ENCODE measurements around the gene IGSF9. TPM values are rescaled to one million over a fixed set of nuclear protein-coding genes. Genes with fewer than 3 reads are reported as not detected.
A peak's percentile ranks its signal among the peaks of the same experiment; 100 is the strongest.

IGSF9 gene
- polyA plus RNA-seq, 1 donor from 2014 or later: 11.8 TPM

DNA sequence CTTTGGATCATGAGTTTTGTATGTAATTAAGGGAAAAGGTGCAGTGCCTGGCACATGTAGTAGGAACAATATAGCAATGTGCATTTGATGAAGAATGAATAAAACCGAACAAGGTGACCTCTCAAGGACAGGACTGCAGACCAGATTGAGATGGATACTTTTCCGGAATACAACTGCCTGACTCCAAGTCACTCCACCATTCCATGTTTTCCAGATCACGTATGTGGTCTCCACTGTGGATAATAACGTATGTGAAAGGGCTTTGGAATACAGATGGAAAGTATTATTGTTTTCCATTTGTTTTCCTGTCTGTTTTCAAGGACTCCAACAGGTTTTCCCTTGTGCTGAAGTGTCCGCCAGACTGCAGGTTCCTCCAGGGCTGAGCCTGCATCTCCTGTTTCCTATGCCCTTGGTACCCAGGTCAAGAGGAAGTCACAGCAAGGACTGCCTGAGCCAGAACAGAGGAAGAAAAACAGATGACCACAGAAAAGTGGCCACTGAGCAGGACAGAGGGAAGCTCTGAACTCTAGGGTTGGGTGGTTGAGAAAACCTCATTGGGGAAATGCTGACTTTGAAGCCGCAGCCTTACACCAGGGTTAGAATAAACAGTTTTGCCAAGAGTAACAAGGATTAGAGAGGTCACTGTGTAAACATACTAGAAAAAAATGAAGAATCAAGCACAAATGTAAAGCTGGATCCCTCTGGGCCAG, 49.4 kb downstream of the IGSF9 start:
- no peaks in the 10 kb centered on the region for H3K27me3 ChIP-seq (ENCODE audit: insufficient read depth, low read depth, low read length)
- H3K79me2 ChIP-seq (replicated peaks; ENCODE audit: insufficient read depth, low read length): no peaks in the 10 kb centered on the region
- H4K20me1 ChIP-seq (ENCODE audit: insufficient read depth): no peaks in the 10 kb centered on the region
- H3K9ac ChIP-seq (ENCODE audit: low read length): no peak overlapping the region
- H3K9me3 ChIP-seq (ENCODE audit: low read length): no peaks in the 10 kb centered on the region
- H3K4me3 ChIP-seq (ENCODE audit: low read length): no peak overlapping the region
- no peak overlapping the region for H2AFZ ChIP-seq (ENCODE audit: low read depth, low read length)
- H3K27ac ChIP-seq (ENCODE audit: low read length): no peak overlapping the region
- no peak for TF ChIP-seq SMC3 (conservative IDR thresholded peaks at IDR 0.05; ENCODE audit: poor library complexity)
- TF ChIP-seq MXI1 (conservative IDR thresholded peaks at IDR 0.05; ENCODE audit: poor library complexity, severe bottlenecking): no peak
- no peak for TF ChIP-seq TAF1 (IDR thresholded peaks at IDR 0.05; ENCODE audit: low read depth)
- TF ChIP-seq REST (IDR thresholded peaks at IDR 0.05; ENCODE audit: borderline replicate concordance): peak; percentile 0
- no peak for TF ChIP-seq EP300 (conservative IDR thresholded peaks at IDR 0.05; ENCODE audit: poor library complexity, severe bottlenecking)
- TF ChIP-seq RAD21 (conservative IDR thresholded peaks at IDR 0.05): no peak
- TF ChIP-seq EZH2 (IDR thresholded peaks at IDR 0.05; ENCODE audit: borderline replicate concordance, insufficient read depth, low read length, poor library complexity, severe bottlenecking): no peak
- no peak for TF ChIP-seq POLR2AphosphoS5 (IDR thresholded peaks at IDR 0.05)
- no peak overlapping the region for H3K4me2 ChIP-seq (ENCODE audit: low read length)
- H3K36me3 ChIP-seq (ENCODE audit: insufficient read depth, low read length): no peaks in the 10 kb centered on the region
- H3K9me2 ChIP-seq (ENCODE audit: insufficient read depth, low read length): no peaks in the 10 kb centered on the region
- no peaks in the 10 kb centered on the region for H3F3A ChIP-seq (ENCODE audit: insufficient read depth, low read length, poor library complexity, severe bottlenecking)

- TF ChIP-seq, protein P1, sequence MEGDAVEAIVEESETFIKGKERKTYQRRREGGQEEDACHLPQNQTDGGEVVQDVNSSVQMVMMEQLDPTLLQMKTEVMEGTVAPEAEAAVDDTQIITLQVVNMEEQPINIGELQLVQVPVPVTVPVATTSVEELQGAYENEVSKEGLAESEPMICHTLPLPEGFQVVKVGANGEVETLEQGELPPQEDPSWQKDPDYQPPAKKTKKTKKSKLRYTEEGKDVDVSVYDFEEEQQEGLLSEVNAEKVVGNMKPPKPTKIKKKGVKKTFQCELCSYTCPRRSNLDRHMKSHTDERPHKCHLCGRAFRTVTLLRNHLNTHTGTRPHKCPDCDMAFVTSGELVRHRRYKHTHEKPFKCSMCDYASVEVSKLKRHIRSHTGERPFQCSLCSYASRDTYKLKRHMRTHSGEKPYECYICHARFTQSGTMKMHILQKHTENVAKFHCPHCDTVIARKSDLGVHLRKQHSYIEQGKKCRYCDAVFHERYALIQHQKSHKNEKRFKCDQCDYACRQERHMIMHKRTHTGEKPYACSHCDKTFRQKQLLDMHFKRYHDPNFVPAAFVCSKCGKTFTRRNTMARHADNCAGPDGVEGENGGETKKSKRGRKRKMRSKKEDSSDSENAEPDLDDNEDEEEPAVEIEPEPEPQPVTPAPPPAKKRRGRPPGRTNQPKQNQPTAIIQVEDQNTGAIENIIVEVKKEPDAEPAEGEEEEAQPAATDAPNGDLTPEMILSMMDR (IDR thresholded peaks at IDR 0.05; ENCODE audit: poor library complexity, severe bottlenecking): no peak
- no peak for TF ChIP-seq TAF1 (IDR thresholded peaks at IDR 0.05; ENCODE audit: low read depth)
- TF ChIP-seq EP300 (conservative IDR thresholded peaks at IDR 0.05; ENCODE audit: poor library complexity, severe bottlenecking): no peak
- TF ChIP-seq RAD21 (conservative IDR thresholded peaks at IDR 0.05): no peak
- TF ChIP-seq SMC3 (conservative IDR thresholded peaks at IDR 0.05; ENCODE audit: poor library complexity): no peak
- TF ChIP-seq MXI1 (conservative IDR thresholded peaks at IDR 0.05; ENCODE audit: poor library complexity, severe bottlenecking): no peak
- TF ChIP-seq EZH2 (IDR thresholded peaks at IDR 0.05; ENCODE audit: borderline replicate concordance, insufficient read depth, low read length, poor library complexity, severe bottlenecking): no peak
- no peak for TF ChIP-seq REST (IDR thresholded peaks at IDR 0.05; ENCODE audit: borderline replicate concordance)
- TF ChIP-seq POLR2AphosphoS5 (IDR thresholded peaks at IDR 0.05): no peak
- no peaks in the 10 kb centered on the region for H3K9me3 ChIP-seq (ENCODE audit: low read length)
- no peak overlapping the region for H3K4me2 ChIP-seq (ENCODE audit: low read length)
These were observed 50.1 kb downstream of the IGSF9 start for GRCh38 chr1:159895286-159895685.

More at GRCh38 chr1:159895286-159895685, 50.1 kb downstream of the IGSF9 start:
- Histone ChIP-seq H3K9me2 (ENCODE audit: insufficient read depth, low read length) (no peaks in the 10 kb centered on the region), H3K4me3 (ENCODE audit: low read length) (no peak overlapping the region), H3K9ac (ENCODE audit: low read length) (no peak overlapping the region), H2AFZ (ENCODE audit: low read depth, low read length) (no peak overlapping the region), H3K27me3 (ENCODE audit: insufficient read depth, low read depth, low read length) (no peaks in the 10 kb centered on the region), H3K36me3 (ENCODE audit: insufficient read depth, low read length) (no peaks in the 10 kb centered on the region), H3K27ac (ENCODE audit: low read length) (no peak overlapping the region), H3K79me2 (replicated peaks; ENCODE audit: insufficient read depth, low read length) (no peaks in the 10 kb centered on the region), H4K20me1 (ENCODE audit: insufficient read depth) (no peaks in the 10 kb centered on the region), H3F3A (ENCODE audit: insufficient read depth, low read length, poor library complexity, severe bottlenecking) (no peaks in the 10 kb centered on the region)

Data from neural cell (in vitro differentiated cells).